Calu3 (cell line): Measurements from ENCODE around the gene DPEP3. TPM values are rescaled to one million over a fixed set of nuclear protein-coding genes. Genes with fewer than 3 reads are reported as not detected.
A peak's percentile ranks its signal among the peaks of the same experiment; 100 is the strongest.

Source experiments
- BruUV-seq: library from RNA; stranded (reverse); fragments of 400-500 nt; replicated peaks from 2 replicates; lab custom pipeline; 2021; lab: Mats Ljungman, UMichigan
- CTCF ChIA-PET: fragments of 300-600 bp; sonication (Branson Sonifier 250); formaldehyde crosslinking; loops from one replicate; lab custom pipeline; 2022; ENCODE audit warnings: antibody characterized with exemption; lab: Charles Lee
- DNase-seq: peaks from one replicate; pipeline ENCODE4 v3.0.0; 2022
- H3K27ac Mint-ChIP-seq: one replicate; pipeline ENCODE4 v1.8.0; 2022; ENCODE audit warnings: mixed read lengths; ENCODE audit not compliant: unreplicated experiment
- H3K27me3 Mint-ChIP-seq: one replicate; pipeline ENCODE4 v1.8.0; 2022; ENCODE audit warnings: mixed read lengths; ENCODE audit not compliant: unreplicated experiment
- H3K36me3 Mint-ChIP-seq: one replicate; pipeline ENCODE4 v1.8.0; 2022; ENCODE audit warnings: mild to moderate bottlenecking, moderate library complexity, mixed read lengths; ENCODE audit not compliant: insufficient read depth, unreplicated experiment
- H3K4me1 Mint-ChIP-seq: one replicate; pipeline ENCODE4 v1.8.0; 2022; ENCODE audit warnings: mild to moderate bottlenecking, low read depth, mixed read lengths; ENCODE audit not compliant: unreplicated experiment
- H3K4me3 Mint-ChIP-seq: one replicate; pipeline ENCODE4 v1.8.0; 2022; ENCODE audit warnings: mild to moderate bottlenecking, low read depth, moderate library complexity, mixed read lengths; ENCODE audit not compliant: unreplicated experiment
- H3K9me3 Mint-ChIP-seq: one replicate; pipeline ENCODE4 v1.8.0; 2022; ENCODE audit warnings: low read depth, mixed read lengths; ENCODE audit not compliant: unreplicated experiment
- CTCF ChIP-seq: fragments of 200-600 bp; IDR thresholded peaks from one replicate; pipeline ENCODE4 v1.8.0; 2022; ENCODE audit warnings: antibody characterized with exemption; ENCODE audit not compliant: unreplicated experiment
- intact Hi-C: fragments of 100-400 bp; cut with micrococcal nuclease; formaldehyde crosslinking; loops from one replicate; pipeline ENCODE4 v1.10.0; 2022; ENCODE audit not compliant: unreplicated experiment
- total RNA-seq: library from RNA; stranded (reverse); gene quantifications from 2 replicates; pipeline ENCODE4 v1.2.3, GENCODE V29; 2022

The DPEP3 gene
- total RNA-seq, 1 experiment from 2014 or later = not detected

GRCh38 chr16:67943256-67943618 lies 37.1 kb downstream of the DPEP3 start:
- H3K4me3 Mint-ChIP-seq = no peak overlapping the region
- intact Hi-C loops = no loop called here
- peaks cover 66% of the 10 kb centered on the region for H3K36me3 Mint-ChIP-seq
- no peaks in the 10 kb centered on the region for H3K9me3 Mint-ChIP-seq
- TF ChIP-seq CTCF = no peak
- DNase-seq = no peak
- H3K27ac Mint-ChIP-seq = no peak overlapping the region
- CTCF ChIA-PET = interaction anchor here (0.8 kb wide), 1 partner anchor 51 kb away, joined by 12 read pairs; no protein-coding TSS in a partner anchor
- no TSS peak for BruUV-seq
- no peaks in the 10 kb centered on the region for H3K27me3 Mint-ChIP-seq
- peaks cover 5% of the 10 kb centered on the region for H3K4me1 Mint-ChIP-seq

- H3K36me3 Mint-ChIP-seq = peaks cover 64% of the 10 kb centered on the region
- intact Hi-C loops = no loop called here
Measured at GRCh38 chr16:67942510-67943255, 37.6 kb downstream of the DPEP3 start.

GRCh38 chr16:67942200-67942509 lies 38.1 kb downstream of the DPEP3 start:
- H3K27ac Mint-ChIP-seq = peak overlapping the region; percentile 55
- DNase-seq = peak; percentile 59
- peaks cover 6% of the 10 kb centered on the region for H3K4me1 Mint-ChIP-seq
- no peaks in the 10 kb centered on the region for H3K9me3 Mint-ChIP-seq
- intact Hi-C loops = no loop called here
- H3K4me3 Mint-ChIP-seq = no peak overlapping the region
- peaks cover 65% of the 10 kb centered on the region for H3K36me3 Mint-ChIP-seq
- CTCF ChIA-PET = interaction anchor here (0.5 to 0.8 kb wide), 3 partner anchors 52 to 126 kb away, joined by 3 to 12 read pairs (median 3); no protein-coding TSS in a partner anchor
- H3K27me3 Mint-ChIP-seq = no peaks in the 10 kb centered on the region
- TF ChIP-seq CTCF = peak; percentile 76
- BruUV-seq = no TSS peak

More at GRCh38 chr16:67942510-67943255, 37.6 kb downstream of the DPEP3 start:
- no peak for DNase-seq
- no peak for TF ChIP-seq CTCF
- Mint-ChIP-seq H3K4me3 (no peak overlapping the region), H3K27me3 (no peaks in the 10 kb centered on the region), H3K27ac (peak overlapping the region; percentile 55), H3K9me3 (no peaks in the 10 kb centered on the region), H3K4me1 (peaks cover under 1% of the 10 kb centered on the region)
- CTCF ChIA-PET = interaction anchor here (0.5 to 0.8 kb wide), 3 partner anchors 51 to 126 kb away, joined by 3 to 12 read pairs (median 3); no protein-coding TSS in a partner anchor
- no TSS peak for BruUV-seq

GRCh38 chr16:67941469-67942199 lies 38.7 kb downstream of the DPEP3 start:
- BruUV-seq = no TSS peak
- H3K27ac Mint-ChIP-seq = peak overlapping the region; percentile 55
- intact Hi-C loops = no loop called here

More at GRCh38 chr16:67941469-67942199, 38.7 kb downstream of the DPEP3 start:
- peaks cover 11% of the 10 kb centered on the region for H3K4me1 Mint-ChIP-seq
- no peak overlapping the region for H3K4me3 Mint-ChIP-seq
- DNase-seq = no peak
- H3K9me3 Mint-ChIP-seq = no peaks in the 10 kb centered on the region
- H3K27me3 Mint-ChIP-seq = no peaks in the 10 kb centered on the region
- H3K36me3 Mint-ChIP-seq = peaks cover 65% of the 10 kb centered on the region
- TF ChIP-seq CTCF = no peak
- CTCF ChIA-PET = interaction anchor here (0.6 to 1.2 kb wide), 2 partner anchors 8 to 316 kb away, joined by 3 to 4 read pairs; no protein-coding TSS in a partner anchor
